LNCAP (cell line): ENCODE data around the gene TRAPPC12.

ENCODE experiments used
- CTCF ChIP-seq: fragments of 450-650 bp; IDR thresholded peaks from 2 replicates; pipeline ENCODE4 v1.5.1; 2017; ENCODE audit warnings: mild to moderate bottlenecking

TRAPPC12 gene

GRCh38 chr2:3466482-3466863 is 87.0 kb downstream of the TRAPPC12 start:
- no peak for TF ChIP-seq CTCF

GRCh38 chr2:3466966-3467365 is 87.5 kb downstream of the TRAPPC12 start:
- TF ChIP-seq CTCF: no peak

GRCh38 chr2:3467654-3468053 is 88.2 kb downstream of the TRAPPC12 start:
- no peak for TF ChIP-seq CTCF

GRCh38 chr2:3468296-3468988 is 88.9 kb downstream of the TRAPPC12 start:
- TF ChIP-seq CTCF: no peak

GRCh38 chr2:3469486-3469885 is 90.0 kb downstream of the TRAPPC12 start:
- no peak for TF ChIP-seq CTCF

- TF ChIP-seq CTCF: no peak
Observed at GRCh38 chr2:3470166-3470651, 90.7 kb downstream of the TRAPPC12 start.

GRCh38 chr2:3470856-3471737 is 91.6 kb downstream of the TRAPPC12 start:
- no peak for TF ChIP-seq CTCF
